HepG2 (cell line): ENCODE data around the gene ICAM3. TPM values are rescaled to one million over a fixed set of nuclear protein-coding genes. Genes with fewer than 3 reads are reported as not detected.

Experiments used
- GTF2F1 ChIP-seq: fragments of 150-350 bp; IDR thresholded peaks from 2 replicates; pipeline ENCODE4 v1.6.1; 2014; ENCODE audit warnings: low read length
- KDM2A ChIP-seq: sonication (generic); formaldehyde crosslinking; IDR thresholded peaks from 2 replicates; pipeline ENCODE4 v1.4.0; 2020; ENCODE audit warnings: low read depth, missing genetic modification reagents, borderline replicate concordance
- MEF2D ChIP-seq: sonication (generic); formaldehyde crosslinking; IDR thresholded peaks from 2 replicates; pipeline ENCODE4 v1.5.1; 2020; ENCODE audit warnings: mild to moderate bottlenecking, missing genetic modification reagents
- NFKB2 ChIP-seq: sonication (generic); formaldehyde crosslinking; IDR thresholded peaks from 2 replicates; pipeline ENCODE4 v1.4.0; 2020; ENCODE audit warnings: missing genetic modification reagents, borderline replicate concordance
- SCMH1 ChIP-seq: sonication (generic); formaldehyde crosslinking; IDR thresholded peaks from 2 replicates; pipeline ENCODE4 v1.9.0; 2021; ENCODE audit warnings: missing genetic modification reagents, mild to moderate bottlenecking, borderline replicate concordance
- STAG1 ChIP-seq: sonication (generic); formaldehyde crosslinking; IDR thresholded peaks from 2 replicates; pipeline ENCODE4 v1.4.0; 2020; ENCODE audit warnings: missing genetic modification reagents
- TCF12 ChIP-seq, 2 experiments: fragments of 450-650 bp in 1 of 2; sonication (generic) in 1 of 2; formaldehyde crosslinking in 1 of 2; IDR thresholded peaks; 2 replicates each; pipeline versions ENCODE4 v1.6.1 to v1.8.0; 2017 to 2022; ENCODE audit warnings: antibody characterized with exemption in 1 of 2, mild to moderate bottlenecking in 1 of 2, missing genetic modification reagents in 1 of 2, moderate library complexity in 1 of 2
- ZIK1 ChIP-seq: sonication (generic); formaldehyde crosslinking; IDR thresholded peaks from 2 replicates; pipeline ENCODE4 v1.5.0; 2020; ENCODE audit warnings: mild to moderate bottlenecking, low read depth, missing genetic modification reagents, borderline replicate concordance
- ZNF224 ChIP-seq: sonication (generic); formaldehyde crosslinking; IDR thresholded peaks from 2 replicates; pipeline ENCODE4 v1.5.0; 2020; ENCODE audit warnings: mild to moderate bottlenecking, missing genetic modification reagents
- ZNF431 ChIP-seq: sonication (generic); formaldehyde crosslinking; IDR thresholded peaks from 2 replicates; pipeline ENCODE4 v1.9.0; 2022; ENCODE audit warnings: missing genetic modification reagents, low read depth, mild to moderate bottlenecking, borderline replicate concordance
- ZNF550 ChIP-seq: sonication (generic); formaldehyde crosslinking; IDR thresholded peaks from 2 replicates; pipeline ENCODE4 v1.4.0; 2020; ENCODE audit warnings: mild to moderate bottlenecking, missing genetic modification reagents, borderline replicate concordance
- ZNF746 ChIP-seq: sonication (generic); formaldehyde crosslinking; IDR thresholded peaks from 2 replicates; pipeline ENCODE4 v1.8.0; 2022; ENCODE audit warnings: mild to moderate bottlenecking, missing genetic modification reagents
- polyA plus RNA-seq, 8 experiments: library from polyadenylated mRNA; depleted of rRNA in 3 of 8; stranded (reverse) in 7 of 8; unstranded in 1 of 8; fragments of >200 nt; fragmentation: Illumina TruSeq in 4 of 8; extraction: Trizol in 4 of 8; gene quantifications; 2 replicates each; pipeline versions ENCODE4 v1.2.1 to v1.2.3, GENCODE V29; 2011 to 2016; ENCODE audit warnings: low read depth in 4 of 8, missing spikeins in 1 of 8, mixed read lengths in 1 of 8; ENCODE audit not compliant: insufficient read depth in 1 of 8
- total RNA-seq, 5 experiments: library from RNA; depleted of rRNA; stranded (reverse); fragments of >200 nt; fragmentation: Illumina TruSeq; extraction: Trizol; gene quantifications; 2 replicates each; pipeline ENCODE4 v1.2.3, GENCODE V29; 2016; ENCODE audit warnings: low read depth in 1 of 5
- TF ChIP-seq, protein P1 (sequence below): sonication (generic); formaldehyde crosslinking; IDR thresholded peaks from 2 replicates; pipeline ENCODE4 v1.4.0; 2020; ENCODE audit warnings: mild to moderate bottlenecking, missing genetic modification reagents
- TF ChIP-seq, protein P2 (sequence below): sonication (generic); formaldehyde crosslinking; conservative IDR thresholded peaks from 2 replicates; pipeline ENCODE4 v1.5.0; 2020; ENCODE audit warnings: missing genetic modification reagents
- TF ChIP-seq, protein P3 (sequence below): sonication (generic); formaldehyde crosslinking; IDR thresholded peaks from 2 replicates; pipeline ENCODE4 v1.4.0; 2020; ENCODE audit warnings: missing genetic modification reagents
- TF ChIP-seq, protein P4 (sequence below): sonication (generic); formaldehyde crosslinking; IDR thresholded peaks from 2 replicates; pipeline ENCODE4 v1.8.0; 2022; ENCODE audit warnings: mild to moderate bottlenecking, missing genetic modification reagents, moderate library complexity

ICAM3 gene
- total and polyA plus RNA-seq, 2 of the 13 experiments (the other 11 are each of a cell fraction or from before 2014, with no cell fraction given) = 14.1 to 21.0 TPM

DNA sequence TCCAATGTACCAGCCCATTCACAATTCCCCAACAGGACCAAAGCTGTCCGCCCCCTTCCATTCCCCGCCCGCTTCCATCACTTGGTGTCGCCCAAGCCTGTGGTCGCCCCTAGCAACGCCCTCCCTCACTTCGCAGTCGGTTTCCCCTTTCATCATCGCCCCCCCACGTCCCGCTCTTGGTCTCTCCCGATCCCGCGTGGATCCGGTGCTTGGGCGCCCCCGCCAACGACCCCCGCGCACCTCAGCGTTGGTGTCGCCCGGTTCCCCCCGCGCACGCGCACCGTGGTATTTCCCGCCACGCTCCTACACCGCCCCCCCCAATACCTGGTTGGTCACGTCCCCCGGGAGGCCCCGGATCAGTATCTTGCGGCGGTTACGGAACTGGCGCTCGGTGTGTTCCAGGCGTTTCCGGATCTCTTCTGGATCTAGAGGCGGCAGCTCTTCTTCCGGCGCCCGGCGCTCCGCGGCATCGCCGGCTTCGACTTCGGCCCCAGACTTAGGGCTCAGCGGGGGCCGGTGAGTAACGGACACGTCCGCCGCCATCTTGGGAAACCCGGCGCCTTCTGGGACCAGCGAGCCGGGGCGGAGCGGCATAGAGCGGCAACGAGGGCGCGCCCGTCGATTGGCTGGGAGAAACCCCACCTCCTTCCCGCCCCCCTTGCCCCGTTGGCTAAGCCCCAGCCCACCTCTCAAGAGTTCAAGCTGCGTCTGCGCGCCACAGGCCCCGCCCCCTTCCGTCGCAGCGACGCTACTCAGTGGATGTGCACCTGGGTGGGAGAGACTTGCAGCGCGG, 6.3 kb downstream of the ICAM3 start, which contains the start of gene RAVER1 (continued):
- TF ChIP-seq, protein P1, sequence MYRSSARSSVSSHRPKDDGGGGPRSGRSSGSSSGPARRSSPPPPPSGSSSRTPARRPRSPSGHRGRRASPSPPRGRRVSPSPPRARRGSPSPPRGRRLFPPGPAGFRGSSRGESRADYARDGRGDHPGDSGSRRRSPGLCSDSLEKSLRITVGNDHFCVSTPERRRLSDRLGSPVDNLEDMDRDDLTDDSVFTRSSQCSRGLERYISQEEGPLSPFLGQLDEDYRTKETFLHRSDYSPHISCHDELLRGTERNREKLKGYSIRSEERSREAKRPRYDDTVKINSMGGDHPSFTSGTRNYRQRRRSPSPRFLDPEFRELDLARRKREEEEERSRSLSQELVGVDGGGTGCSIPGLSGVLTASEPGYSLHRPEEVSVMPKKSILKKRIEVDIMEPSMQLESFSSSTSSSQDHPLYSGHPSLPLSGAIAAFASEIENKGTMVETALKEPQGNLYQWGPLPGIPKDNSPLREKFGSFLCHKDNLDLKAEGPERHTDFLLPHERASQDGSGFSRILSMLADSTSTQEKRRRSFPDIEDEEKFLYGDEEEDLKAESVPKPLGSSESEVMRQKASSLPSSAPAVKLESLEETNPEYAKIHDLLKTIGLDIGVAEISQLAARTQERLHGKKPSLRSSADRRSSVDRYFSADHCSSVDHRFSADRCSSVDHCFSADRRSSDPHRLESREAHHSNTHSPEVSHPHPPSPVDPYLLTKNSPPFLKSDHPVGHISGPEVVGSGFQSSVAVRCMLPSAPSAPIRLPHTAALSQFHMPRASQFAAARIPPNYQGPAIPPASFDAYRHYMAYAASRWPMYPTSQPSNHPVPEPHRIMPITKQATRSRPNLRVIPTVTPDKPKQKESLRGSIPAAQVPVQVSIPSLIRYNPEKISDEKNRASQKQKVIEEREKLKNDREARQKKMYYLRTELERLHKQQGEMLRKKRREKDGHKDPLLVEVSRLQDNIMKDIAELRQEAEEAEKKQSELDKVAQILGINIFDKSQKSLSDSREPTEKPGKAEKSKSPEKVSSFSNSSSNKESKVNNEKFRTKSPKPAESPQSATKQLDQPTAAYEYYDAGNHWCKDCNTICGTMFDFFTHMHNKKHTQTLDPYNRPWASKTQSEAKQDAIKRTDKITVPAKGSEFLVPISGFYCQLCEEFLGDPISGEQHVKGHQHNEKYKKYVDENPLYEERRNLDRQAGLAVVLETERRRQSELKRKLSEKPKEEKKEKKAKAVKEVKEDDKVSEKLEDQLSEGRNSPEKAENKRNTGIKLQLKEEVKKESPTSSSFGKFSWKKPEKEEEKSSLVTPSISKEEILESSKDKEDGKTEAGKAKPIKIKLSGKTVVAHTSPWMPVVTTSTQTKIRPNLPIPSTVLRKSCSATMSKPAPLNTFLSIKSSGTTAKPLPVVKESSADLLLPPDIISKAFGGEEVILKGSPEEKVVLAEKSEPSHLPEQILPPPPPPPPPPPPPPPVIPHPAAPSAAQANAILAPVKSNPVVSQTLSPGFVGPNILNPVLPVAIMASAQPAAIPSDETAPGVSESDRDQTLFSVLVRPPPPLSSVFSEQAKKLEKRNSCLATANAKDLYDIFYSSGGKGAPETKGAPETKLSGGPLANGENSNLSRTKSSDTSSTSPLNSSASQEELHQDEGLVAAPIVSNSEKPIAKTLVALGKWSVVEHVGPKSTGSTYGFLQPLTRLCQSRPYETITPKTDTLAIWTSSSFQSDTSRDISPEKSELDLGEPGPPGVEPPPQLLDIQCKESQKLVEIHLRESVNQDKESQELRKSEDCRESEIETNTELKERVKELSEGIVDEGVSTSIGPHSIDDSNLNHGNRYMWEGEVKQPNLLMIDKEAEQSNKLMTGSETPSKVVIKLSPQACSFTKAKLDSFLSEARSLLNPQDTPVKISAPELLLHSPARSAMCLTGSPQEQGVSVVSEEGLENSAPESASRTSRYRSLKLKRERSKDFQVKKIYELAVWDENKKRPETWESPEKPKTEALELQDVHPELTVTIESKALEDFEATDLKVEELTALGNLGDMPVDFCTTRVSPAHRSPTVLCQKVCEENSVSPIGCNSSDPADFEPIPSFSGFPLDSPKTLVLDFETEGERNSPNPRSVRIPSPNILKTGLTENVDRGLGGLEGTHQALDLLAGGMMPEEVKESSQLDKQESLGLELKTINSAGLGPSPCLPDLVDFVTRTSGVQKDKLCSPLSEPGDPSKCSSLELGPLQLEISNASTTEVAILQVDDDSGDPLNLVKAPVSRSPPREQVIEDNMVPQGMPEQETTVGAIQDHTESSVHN (CRISPR knock-in tag) = no peak
- peak; percentile 66; the same call in 1 of the 2 replicates for TF ChIP-seq ZNF431 (CRISPR knock-in tag)
- TF ChIP-seq ZNF550 (CRISPR knock-in tag) = no peak
- peak; percentile 22; the same call in 1 of the 2 replicates for TF ChIP-seq NFKB2 (CRISPR knock-in tag)
- TF ChIP-seq SCMH1 (CRISPR knock-in tag) = no peak
- no peak for TF ChIP-seq TCF12 (IDR thresholded peaks at IDR 0.05)
- TF ChIP-seq TCF12 (CRISPR knock-in tag; IDR thresholded peaks at IDR 0.05) = peak; percentile 66; the same call in 1 of the 2 replicates
- TF ChIP-seq ZIK1 = no peak; the same call in 1 of the 2 replicates
- TF ChIP-seq KDM2A (CRISPR knock-in tag) = peak; percentile 60; the same call in 1 of the 2 replicates
- TF ChIP-seq, protein P2, sequence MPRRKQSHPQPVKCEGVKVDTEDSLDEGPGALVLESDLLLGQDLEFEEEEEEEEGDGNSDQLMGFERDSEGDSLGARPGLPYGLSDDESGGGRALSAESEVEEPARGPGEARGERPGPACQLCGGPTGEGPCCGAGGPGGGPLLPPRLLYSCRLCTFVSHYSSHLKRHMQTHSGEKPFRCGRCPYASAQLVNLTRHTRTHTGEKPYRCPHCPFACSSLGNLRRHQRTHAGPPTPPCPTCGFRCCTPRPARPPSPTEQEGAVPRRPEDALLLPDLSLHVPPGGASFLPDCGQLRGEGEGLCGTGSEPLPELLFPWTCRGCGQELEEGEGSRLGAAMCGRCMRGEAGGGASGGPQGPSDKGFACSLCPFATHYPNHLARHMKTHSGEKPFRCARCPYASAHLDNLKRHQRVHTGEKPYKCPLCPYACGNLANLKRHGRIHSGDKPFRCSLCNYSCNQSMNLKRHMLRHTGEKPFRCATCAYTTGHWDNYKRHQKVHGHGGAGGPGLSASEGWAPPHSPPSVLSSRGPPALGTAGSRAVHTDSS (CRISPR knock-in tag) = 0 out of 2 replicates have a peak, but pooled peaks have one; percentile 28
- TF ChIP-seq MEF2D (CRISPR knock-in tag) = peak; percentile 70
- TF ChIP-seq, protein P3, sequence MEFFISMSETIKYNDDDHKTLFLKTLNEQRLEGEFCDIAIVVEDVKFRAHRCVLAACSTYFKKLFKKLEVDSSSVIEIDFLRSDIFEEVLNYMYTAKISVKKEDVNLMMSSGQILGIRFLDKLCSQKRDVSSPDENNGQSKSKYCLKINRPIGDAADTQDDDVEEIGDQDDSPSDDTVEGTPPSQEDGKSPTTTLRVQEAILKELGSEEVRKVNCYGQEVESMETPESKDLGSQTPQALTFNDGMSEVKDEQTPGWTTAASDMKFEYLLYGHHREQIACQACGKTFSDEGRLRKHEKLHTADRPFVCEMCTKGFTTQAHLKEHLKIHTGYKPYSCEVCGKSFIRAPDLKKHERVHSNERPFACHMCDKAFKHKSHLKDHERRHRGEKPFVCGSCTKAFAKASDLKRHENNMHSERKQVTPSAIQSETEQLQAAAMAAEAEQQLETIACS = peak; percentile 60
- TF ChIP-seq, protein P4, sequence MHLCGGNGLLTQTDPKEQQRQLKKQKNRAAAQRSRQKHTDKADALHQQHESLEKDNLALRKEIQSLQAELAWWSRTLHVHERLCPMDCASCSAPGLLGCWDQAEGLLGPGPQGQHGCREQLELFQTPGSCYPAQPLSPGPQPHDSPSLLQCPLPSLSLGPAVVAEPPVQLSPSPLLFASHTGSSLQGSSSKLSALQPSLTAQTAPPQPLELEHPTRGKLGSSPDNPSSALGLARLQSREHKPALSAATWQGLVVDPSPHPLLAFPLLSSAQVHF = no peak
- no peak for TF ChIP-seq GTF2F1
- TF ChIP-seq ZNF224 (CRISPR knock-in tag) = no peak
- peak; percentile 72 for TF ChIP-seq ZNF746 (CRISPR knock-in tag)
- TF ChIP-seq STAG1 (CRISPR knock-in tag) = no peak
